HCT116 (cell line): ENCODE results near the gene LTB4R. TPM values are rescaled to one million over a fixed set of nuclear protein-coding genes. Genes with fewer than 3 reads are reported as not detected.
A peak's percentile ranks its signal among the peaks of the same experiment; 100 is the strongest.

Experiments
- ATAC-seq: fragments of 200-7000 bp; cut with Tn5 transposase; 2 replicates; pipeline ENCODE4 v1.9.1; 2020; ENCODE audit warnings: mild to moderate bottlenecking, moderate library complexity
- BruUV-seq: library from RNA; stranded (reverse); fragments of 400-500 nt; replicated peaks from 2 replicates; lab custom pipeline; 2021; lab: Mats Ljungman, UMichigan
- CTCF ChIA-PET: fragments of 300-600 bp; sonication (Branson Sonifier 250); formaldehyde crosslinking; loops from one replicate; lab custom pipeline; 2021; ENCODE audit warnings: antibody characterized with exemption; lab: Charles Lee
- POLR2A ChIA-PET: fragments of 300-600, 350-600 bp; sonication (Branson Sonifier 250); formaldehyde crosslinking; loops from one replicate; lab custom pipeline; 2021; ENCODE audit warnings: antibody characterized with exemption; lab: Charles Lee
- RAD21 ChIA-PET, 2 experiments: fragments of 300-600 bp; sonication (Branson Sonifier 250); formaldehyde crosslinking; loops; one replicate each; lab custom pipeline; 2023; ENCODE audit warnings: low total read pairs in 2 of 2; ENCODE audit not compliant: uncharacterized antibody in 2 of 2, unreplicated experiment in 2 of 2, low non-redundant PET in 1 of 2; lab: Charles Lee
- DNase-seq: peaks from one replicate; pipeline ENCODE4 v3.0.0-alpha.2; 2010; ENCODE audit warnings: low read depth, low spot score
- H2AFZ ChIP-seq: fragments of 200-600 bp; shearing (Covaris generic), sonication (generic); 2 replicates; pipeline ENCODE4 v1.6.1; 2017; ENCODE audit warnings: low read depth, mixed run types, mixed read lengths, antibody characterized with exemption, low read length; ENCODE audit not compliant: poor library complexity, severe bottlenecking
- H3K27ac ChIP-seq: 2 replicates; pipeline ENCODE4 v1.5.1; 2012; ENCODE audit warnings: low read depth, low read length
- H3K27me3 ChIP-seq: fragments of 200-600 bp; sonication (generic); 2 replicates; pipeline ENCODE4 v1.6.1; 2016; ENCODE audit warnings: mixed run types, low read length, mixed read lengths; ENCODE audit not compliant: insufficient read depth
- H3K36me3 ChIP-seq, 2 experiments: fragments of 200-500 bp in 1 of 2; fragments of 200-600 bp in 1 of 2; sonication (Bioruptor generic) in 1 of 2; sonication (generic) in 1 of 2; 2 replicates each; pipeline versions ENCODE4 v1.5.1 to v1.6.1; 2014 to 2016; ENCODE audit warnings: low read length in 2 of 2, inconsistent platforms in 1 of 2, mixed read lengths in 1 of 2, mixed run types in 1 of 2; ENCODE audit not compliant: insufficient read depth in 2 of 2, control insufficient read depth in 1 of 2
- H3K4me1 ChIP-seq, 2 experiments: fragments of 200-600 bp in 1 of 2; sonication (generic) in 1 of 2; 2 replicates each; pipeline versions ENCODE4 v1.5.1 to v1.6.1; 2012 to 2017; ENCODE audit warnings: low read length in 2 of 2, inconsistent platforms in 1 of 2, mild to moderate bottlenecking in 1 of 2, mixed read lengths in 1 of 2, mixed run types in 1 of 2, moderate library complexity in 1 of 2; ENCODE audit not compliant: insufficient read depth in 2 of 2, control insufficient read depth in 1 of 2
- H3K4me2 ChIP-seq: fragments of 200-600 bp; sonication (generic); 2 replicates; pipeline ENCODE4 v1.6.1; 2017; ENCODE audit warnings: mixed run types, low read length, mixed read lengths
- H3K4me3 ChIP-seq, 2 experiments: fragments of 200-600 bp in 1 of 2; sonication (generic) in 1 of 2; replicated peaks in 1 of 2; 2 replicates each; pipeline ENCODE4 v1.5.1; 2011 to 2016; ENCODE audit warnings: low read length in 2 of 2, control low read depth in 1 of 2, low read depth in 1 of 2, mild to moderate bottlenecking in 1 of 2, mixed read lengths in 1 of 2, mixed run types in 1 of 2
- H3K79me2 ChIP-seq: fragments of 200-600 bp; sonication (generic); 2 replicates; pipeline ENCODE4 v1.6.1; 2017; ENCODE audit warnings: mild to moderate bottlenecking, mixed run types, low read length, moderate library complexity, mixed read lengths; ENCODE audit not compliant: insufficient read depth
- H3K9ac ChIP-seq: fragments of 200-600 bp; sonication (generic); 2 replicates; pipeline ENCODE4 v1.6.1; 2016; ENCODE audit warnings: low read length, mixed read lengths
- H3K9me2 ChIP-seq: fragments of 200-600 bp; sonication (generic), shearing (Covaris generic); 2 replicates; pipeline ENCODE4 v1.6.1; 2017; ENCODE audit warnings: mixed run types, mild to moderate bottlenecking, moderate library complexity; ENCODE audit not compliant: insufficient read depth
- H3K9me3 ChIP-seq, 2 experiments: fragments of 200-500 bp in 1 of 2; fragments of 200-600 bp in 1 of 2; sonication (Bioruptor generic) in 1 of 2; sonication (generic) in 1 of 2; 2 replicates each; pipeline ENCODE4 v1.6.1; 2014 to 2017; ENCODE audit warnings: low read length in 2 of 2, mixed read lengths in 2 of 2, inconsistent platforms in 1 of 2, low read depth in 1 of 2, mild to moderate bottlenecking in 1 of 2, mixed run types in 1 of 2, moderate library complexity in 1 of 2; ENCODE audit not compliant: control insufficient read depth in 1 of 2, insufficient read depth in 1 of 2
- H4K20me1 ChIP-seq: fragments of 200-600 bp; sonication (generic), shearing (Covaris generic); 2 replicates; pipeline ENCODE4 v1.6.1; 2017; ENCODE audit warnings: mixed run types, mild to moderate bottlenecking, moderate library complexity; ENCODE audit not compliant: insufficient read depth
- CTCF ChIP-seq, 3 experiments: fragments of 200-600 bp in 1 of 3; sonication (generic) in 1 of 3; IDR thresholded peaks in 2 of 3; conservative IDR thresholded peaks in 1 of 3; 2 replicates each; pipeline ENCODE4 v1.5.1; 2012 to 2017; ENCODE audit warnings: low read depth in 2 of 3, low read length in 2 of 3, antibody characterized with exemption in 1 of 3, borderline replicate concordance in 1 of 3, control low read depth in 1 of 3, mild to moderate bottlenecking in 1 of 3, mixed read lengths in 1 of 3, mixed run types in 1 of 3, moderate library complexity in 1 of 3; ENCODE audit not compliant: insufficient read depth in 1 of 3
- FOSL1 ChIP-seq: IDR thresholded peaks from 2 replicates; pipeline ENCODE4 v1.6.1; 2012; ENCODE audit warnings: low read depth
- JUND ChIP-seq: IDR thresholded peaks from 2 replicates; pipeline ENCODE4 v1.6.1; 2012
- RAD21 ChIP-seq: IDR thresholded peaks from 2 replicates; pipeline ENCODE4 v1.6.1; 2012; ENCODE audit warnings: low read depth, mild to moderate bottlenecking
- SP1 ChIP-seq: IDR thresholded peaks from 2 replicates; pipeline ENCODE4 v1.6.1; 2012; ENCODE audit warnings: low read depth
- TCF7L2 ChIP-seq: IDR thresholded peaks from 2 replicates; pipeline ENCODE4 v1.7.0; 2011; ENCODE audit warnings: borderline replicate concordance, inconsistent platforms; ENCODE audit not compliant: insufficient read depth, insufficient read length; ENCODE audit errors: extremely low read depth
- ZBTB33 ChIP-seq: IDR thresholded peaks from 2 replicates; pipeline ENCODE4 v1.6.1; 2011; ENCODE audit warnings: mild to moderate bottlenecking, low read length, moderate library complexity; ENCODE audit not compliant: insufficient replicate concordance; ENCODE audit errors: extremely low read depth
- ZNF274 ChIP-seq: fragments of 200-500 bp; sonication (Bioruptor generic); IDR thresholded peaks from 2 replicates; pipeline ENCODE4 v1.6.1; 2014; ENCODE audit warnings: mild to moderate bottlenecking, low read depth, low read length, inconsistent platforms
- intact Hi-C: fragments of 100-400 bp; cut with micrococcal nuclease; formaldehyde crosslinking; loops from 2 replicates; pipeline ENCODE4 v1.10.0; 2022
- total RNA-seq: library from RNA; stranded (reverse); gene quantifications from one replicate; pipeline ENCODE4 v1.2.1, GENCODE V29; 2021; ENCODE audit not compliant: unreplicated experiment

LTB4R gene
- total RNA-seq, 1 experiment from 2014 or later = 14.8 TPM

GRCh38 chr14:24279301-24280186, 31.8 kb upstream of the LTB4R start:
- RAD21 ChIA-PET = interaction anchor here in 1 of 2 experiments (0.9 kb wide), 1 partner anchor 37 kb away, joined by 4 read pairs; the partner anchor contains the start of gene TINF2
- Histone ChIP-seq H3K36me3 (no peaks in the 10 kb centered on the region), H3K4me2 (no peak overlapping the region), H3K27ac (no peak overlapping the region), H4K20me1 (no peaks in the 10 kb centered on the region), H2AFZ (no peak overlapping the region), H3K9me3 (no peaks in the 10 kb centered on the region), H3K4me1 (no peaks in the 10 kb centered on the region), H3K27me3 (no peaks in the 10 kb centered on the region), H3K9ac (no peak overlapping the region)
- BruUV-seq = no TSS peak
- intact Hi-C loops = no loop called here
- DNase-seq = no peak
- TF ChIP-seq ZNF274 (no peak), CTCF (IDR thresholded peaks at IDR 0.05 in 2 of 3, conservative IDR thresholded peaks at IDR 0.05 in 1 of 3; ENCODE audit: borderline replicate concordance in 1 of 3, insufficient read depth in 1 of 3, low read depth in 2 of 3, low read length in 2 of 3) (peak in 2 of 3 experiments; percentile 51 to 57; a peak in 4 of 6 replicates), RAD21 (peak; percentile 29; the same call in 1 of the 2 replicates), ZBTB33 (no peak), SP1 (no peak), FOSL1 (no peak), JUND (no peak), TCF7L2 (no peak)
- TF ChIP-seq, all 23 proteins: peak for 2
- CTCF ChIA-PET = interaction anchor here (1.3 to 2.2 kb wide), 2 partner anchors 9 to 32 kb away, joined by 3 to 12 read pairs; partner anchors contain the start of gene RABGGTA
- no peak overlapping the region for H3K4me3 ChIP-seq
- POLR2A ChIA-PET = interaction anchor here (2.3 kb wide), 1 partner anchor 8 kb away, joined by 7 read pairs; the partner anchor contains the start of gene RABGGTA
- H3K79me2 ChIP-seq = no peaks in the 10 kb centered on the region
- H3K9me2 ChIP-seq = no peaks in the 10 kb centered on the region
- ATAC-seq = peak; percentile 74
